SIG-M5 (cell line): ENCODE measurements around the gene CCM2L.

ENCODE experiments used
- DNase-seq: peaks from one replicate; lab custom pipeline; 2025; lab: John Stamatoyannopoulos, UW

Gene CCM2L

DNA sequence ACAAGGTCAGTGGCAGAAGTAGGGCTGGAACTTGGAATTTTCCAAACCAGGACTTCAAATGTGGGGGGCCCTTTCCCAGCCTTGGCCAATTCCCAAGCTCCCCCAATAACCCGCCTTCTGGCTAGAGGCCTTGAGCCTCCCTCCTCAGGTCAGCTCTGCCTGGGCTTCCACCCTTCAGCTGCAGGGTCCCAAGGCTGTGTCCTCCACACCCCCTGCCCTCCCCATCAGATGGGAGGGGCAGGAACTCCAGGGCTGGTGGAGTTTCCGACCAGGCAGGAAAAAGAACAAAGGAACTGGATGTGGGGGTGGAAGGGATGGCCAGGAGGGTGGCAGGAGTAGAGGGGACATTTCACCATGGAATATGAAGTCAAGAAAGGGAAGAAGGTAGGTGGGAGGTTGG is at the start of gene CCM2L:
Gene CCM2L, plus strand, starts transcription at position 338 of the 400 bp plus-strand sequence. Its CDS starts 17 bp downstream, at position 355.
- no peak for DNase-seq

DNA sequence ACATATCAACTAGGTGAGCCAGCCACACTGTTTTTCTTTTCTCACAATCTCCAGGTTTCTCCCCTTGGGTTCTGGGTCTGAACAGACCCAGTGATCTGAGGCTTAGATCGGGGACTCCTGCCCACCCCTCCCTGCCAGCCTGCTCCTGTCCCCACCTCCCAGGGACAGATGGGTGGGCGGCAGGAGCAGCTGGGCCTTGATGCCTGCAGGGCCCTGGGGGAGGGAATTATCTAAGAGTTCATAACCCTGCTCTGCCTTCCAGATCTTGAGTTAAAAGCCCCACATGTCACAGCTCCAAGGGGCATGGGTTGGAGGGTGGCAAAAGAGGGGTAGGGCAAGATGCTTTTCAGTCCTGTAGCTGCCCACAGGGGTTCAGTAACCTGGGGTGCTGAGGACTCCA is 47.5 kb upstream of the CCM2L start:
- DNase-seq: no peak

DNA sequence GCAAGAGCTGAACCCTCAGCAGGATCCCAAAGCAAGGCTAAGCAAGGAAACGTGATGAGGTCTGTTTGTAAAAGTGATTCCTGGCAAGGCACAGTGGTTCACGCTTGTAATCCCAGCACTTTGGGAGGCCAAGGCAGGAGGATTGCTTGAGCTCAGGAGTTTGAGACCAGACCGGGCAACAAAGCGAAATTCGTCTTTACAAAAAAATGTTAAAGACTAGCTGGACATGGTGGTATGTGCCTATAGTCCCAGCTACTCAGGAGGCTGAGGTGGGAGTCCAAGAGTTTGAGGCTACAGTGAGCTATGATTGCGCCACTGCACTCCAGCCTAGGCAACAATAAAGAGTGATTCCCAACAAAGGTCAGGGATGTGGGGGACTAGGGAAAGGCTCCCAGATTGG is 46.3 kb upstream of the CCM2L start:
- no peak for DNase-seq

- DNase-seq: no peak
Measured at GRCh38 chr20:31966991-31967655, 43.1 kb upstream of the CCM2L start.

DNA sequence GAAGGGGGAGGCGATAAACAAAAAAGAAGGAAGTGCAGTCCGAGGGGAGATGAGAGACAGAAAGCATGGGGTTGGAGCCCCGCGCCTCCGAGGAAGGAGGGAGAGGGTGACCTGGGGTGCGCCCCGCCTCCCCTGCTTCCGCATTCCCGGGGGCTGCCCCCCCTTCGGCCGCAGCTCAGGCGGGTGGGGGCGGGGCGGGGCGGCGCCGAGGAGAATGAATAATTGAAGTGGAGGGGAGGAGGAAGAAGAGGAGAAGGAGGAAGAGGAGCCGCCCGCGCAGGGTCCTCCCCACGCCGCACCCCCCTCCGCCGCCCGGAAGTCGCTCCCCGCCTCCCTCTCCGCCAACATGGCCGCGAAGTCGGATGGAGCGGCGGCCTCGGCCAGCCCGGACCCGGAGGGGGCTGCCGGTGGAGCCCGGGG is 42.4 kb upstream of the CCM2L start, which contains the start of gene XKR7:
Gene XKR7, plus strand, starts transcription at position 322 of the 420 bp plus-strand sequence. Its CDS starts 25 bp downstream, at position 347.
- no peak for DNase-seq

DNA sequence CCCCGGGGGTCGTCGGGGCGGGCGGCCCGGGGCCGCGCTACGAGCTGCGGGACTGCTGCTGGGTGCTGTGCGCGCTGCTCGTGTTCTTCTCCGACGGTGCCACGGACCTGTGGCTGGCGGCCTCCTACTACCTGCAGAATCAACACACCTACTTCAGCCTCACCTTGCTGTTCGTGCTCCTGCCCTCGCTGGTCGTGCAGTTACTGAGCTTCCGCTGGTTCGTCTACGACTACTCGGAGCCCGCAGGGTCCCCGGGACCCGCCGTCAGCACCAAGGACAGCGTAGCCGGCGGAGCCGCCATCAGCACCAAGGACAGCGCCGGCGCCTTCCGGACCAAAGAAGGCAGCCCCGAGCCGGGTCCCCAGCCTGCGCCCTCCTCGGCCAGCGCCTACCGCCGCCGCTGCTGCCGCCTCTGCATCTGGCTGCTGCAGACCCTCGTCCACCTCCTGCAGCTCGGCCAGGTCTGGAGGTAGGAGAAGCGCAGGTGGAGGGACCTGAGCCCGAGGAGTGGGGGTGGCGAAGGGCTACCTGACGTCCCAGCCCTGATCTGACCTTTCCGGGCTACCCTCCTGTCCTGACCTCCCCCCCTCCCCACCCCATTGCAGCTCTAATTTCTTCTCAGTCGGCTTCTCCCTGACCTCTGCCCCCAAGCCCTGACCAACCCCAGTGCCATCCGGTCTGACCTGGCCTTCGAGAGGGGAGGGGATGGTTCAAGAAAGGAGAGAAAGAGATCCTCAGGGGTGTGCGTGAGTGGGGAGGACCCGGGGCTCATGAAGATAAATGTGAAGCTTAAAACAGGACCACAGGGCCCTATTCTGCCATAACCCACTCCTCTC is 41.7 kb upstream of the CCM2L start:
- no peak for DNase-seq

- no peak for DNase-seq
Measured at GRCh38 chr20:31969991-31970390, 40.2 kb upstream of the CCM2L start.

GRCh38 chr20:31972471-31973021 is 37.7 kb upstream of the CCM2L start:
- no peak for DNase-seq

DNA sequence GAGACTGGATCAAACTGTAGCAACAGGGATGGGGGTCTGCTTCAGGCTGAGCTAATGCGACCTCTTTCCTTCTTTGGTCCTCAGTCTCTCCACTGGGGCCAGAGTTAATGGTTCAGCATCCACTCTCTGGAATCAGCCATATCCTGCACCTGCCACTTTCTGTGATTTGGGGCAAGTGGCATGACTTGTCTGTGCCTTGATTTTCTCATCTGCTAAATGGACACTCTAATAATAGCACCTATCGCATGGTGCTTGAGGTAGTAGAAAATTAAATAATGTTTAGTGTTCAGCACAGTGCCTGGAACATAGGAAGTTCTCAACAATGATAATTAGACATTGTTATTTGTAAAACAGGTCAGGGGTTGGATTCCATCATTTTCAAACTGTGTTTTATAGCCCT is 35.9 kb upstream of the CCM2L start:
- DNase-seq: no peak

DNA sequence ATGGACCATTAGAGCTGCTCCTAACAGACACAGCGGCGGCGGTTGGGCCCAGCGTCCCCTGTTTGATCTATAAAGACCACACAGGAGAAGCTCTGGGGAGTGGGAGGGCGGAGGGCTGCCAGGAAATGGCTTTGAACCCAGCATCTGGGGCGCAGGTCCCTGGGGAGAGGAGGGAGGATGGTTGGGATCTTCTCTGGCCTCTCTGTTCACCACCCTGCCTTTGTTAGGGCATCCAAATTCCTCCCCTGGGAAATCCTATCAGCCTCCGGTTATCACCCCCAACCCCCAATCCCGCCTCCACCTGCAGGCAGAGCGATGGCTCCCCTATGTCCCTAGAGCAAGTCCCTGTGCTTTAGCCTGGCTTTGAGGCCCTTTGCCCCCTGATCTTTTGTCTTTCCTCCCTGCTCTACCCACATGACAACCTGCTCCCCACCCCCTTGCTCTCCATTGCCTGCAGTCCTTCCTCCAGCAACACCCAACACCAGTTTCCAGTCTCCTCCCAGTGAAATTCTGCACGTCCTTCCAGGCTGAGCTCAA is 35.2 kb upstream of the CCM2L start:
- no peak for DNase-seq

DNA sequence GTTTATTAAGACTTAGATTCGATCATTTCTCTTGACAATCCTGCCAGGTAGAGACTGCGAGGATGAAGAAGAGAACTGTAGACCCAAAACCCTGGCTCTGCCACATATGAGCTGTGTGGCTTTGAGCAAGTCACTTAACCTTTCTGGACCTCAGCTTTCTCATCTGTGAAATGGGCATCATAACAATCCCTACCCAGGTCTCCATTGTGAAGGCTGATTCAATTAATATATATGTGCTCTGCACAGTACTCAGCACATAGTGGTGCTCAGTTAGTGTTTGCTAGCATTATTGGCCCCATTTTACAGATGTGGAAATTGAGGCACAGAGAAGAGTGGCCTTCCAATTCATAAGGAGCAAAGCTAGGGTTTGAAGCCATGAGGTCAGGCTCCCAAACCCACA is 34.4 kb upstream of the CCM2L start:
- DNase-seq: no peak

- DNase-seq: no peak
Measured at GRCh38 chr20:31977080-31977479, 33.2 kb upstream of the CCM2L start.

- no peak for DNase-seq
Measured at GRCh38 chr20:31979713-31980426, 30.4 kb upstream of the CCM2L start.

DNA sequence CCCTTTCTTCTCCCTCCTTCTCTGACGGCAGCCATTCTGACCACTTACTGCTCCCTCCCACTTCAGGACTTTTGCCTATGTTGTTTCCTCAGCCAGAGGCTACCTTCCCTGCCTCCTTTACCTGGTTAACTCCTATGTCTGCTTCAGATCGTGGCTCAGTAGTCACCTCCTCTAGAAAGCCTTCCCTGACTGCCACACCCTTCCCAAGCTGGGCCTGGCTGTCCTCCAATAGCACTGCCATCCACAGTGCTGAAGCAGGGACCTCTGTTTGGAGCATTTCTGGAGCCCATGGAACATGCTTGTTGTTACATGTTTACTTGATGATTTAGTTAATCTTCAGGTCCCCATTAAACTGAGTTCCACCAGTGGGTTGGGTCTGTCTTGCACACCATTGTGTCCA is 28.5 kb upstream of the CCM2L start:
- DNase-seq: no peak

DNA sequence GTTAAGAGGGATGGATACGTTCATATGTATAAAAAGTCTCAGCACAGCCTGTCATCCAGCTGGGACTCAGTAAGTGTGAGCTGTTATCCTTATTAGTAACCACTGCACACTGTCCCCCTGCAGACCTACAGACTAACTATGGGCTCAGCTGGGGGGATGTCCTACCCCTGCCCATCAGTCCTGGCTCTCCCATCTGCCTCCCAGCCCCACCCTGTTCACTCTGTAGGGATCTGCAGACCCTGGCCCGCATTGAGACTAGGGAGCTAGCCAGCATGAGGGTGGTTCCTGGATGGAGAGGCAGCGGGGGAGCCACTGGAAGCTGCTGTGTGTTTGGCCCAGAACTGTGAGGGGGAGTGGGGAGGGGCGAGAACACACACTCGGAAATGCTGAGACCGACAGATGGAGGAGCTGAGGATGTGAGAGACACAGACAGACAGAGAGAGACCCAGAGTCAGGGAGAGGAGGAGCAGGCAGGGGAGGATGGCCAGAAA is 25.2 kb upstream of the CCM2L start:
- DNase-seq: no peak

DNA sequence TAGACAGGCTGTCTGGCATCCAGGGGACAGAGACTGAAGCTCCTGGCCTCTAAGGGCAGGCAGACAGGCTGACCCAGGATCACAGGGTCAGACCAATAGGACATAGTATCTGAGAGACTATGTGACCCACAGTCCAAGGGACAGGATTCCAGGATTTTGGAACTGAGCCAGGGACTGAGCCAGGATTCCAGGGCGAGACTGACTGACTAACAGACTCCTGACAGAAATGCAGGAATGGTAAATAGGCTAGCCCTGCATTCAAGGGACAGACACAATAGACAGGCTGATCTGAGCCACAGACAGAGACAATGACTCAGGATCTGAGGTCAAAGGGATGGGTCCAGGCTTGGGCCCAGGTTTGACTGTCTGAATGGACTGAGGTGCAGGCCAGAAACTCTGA is 22.5 kb upstream of the CCM2L start:
- no peak for DNase-seq

- DNase-seq: no peak
Measured at GRCh38 chr20:31988430-31989015, 21.7 kb upstream of the CCM2L start.

DNA sequence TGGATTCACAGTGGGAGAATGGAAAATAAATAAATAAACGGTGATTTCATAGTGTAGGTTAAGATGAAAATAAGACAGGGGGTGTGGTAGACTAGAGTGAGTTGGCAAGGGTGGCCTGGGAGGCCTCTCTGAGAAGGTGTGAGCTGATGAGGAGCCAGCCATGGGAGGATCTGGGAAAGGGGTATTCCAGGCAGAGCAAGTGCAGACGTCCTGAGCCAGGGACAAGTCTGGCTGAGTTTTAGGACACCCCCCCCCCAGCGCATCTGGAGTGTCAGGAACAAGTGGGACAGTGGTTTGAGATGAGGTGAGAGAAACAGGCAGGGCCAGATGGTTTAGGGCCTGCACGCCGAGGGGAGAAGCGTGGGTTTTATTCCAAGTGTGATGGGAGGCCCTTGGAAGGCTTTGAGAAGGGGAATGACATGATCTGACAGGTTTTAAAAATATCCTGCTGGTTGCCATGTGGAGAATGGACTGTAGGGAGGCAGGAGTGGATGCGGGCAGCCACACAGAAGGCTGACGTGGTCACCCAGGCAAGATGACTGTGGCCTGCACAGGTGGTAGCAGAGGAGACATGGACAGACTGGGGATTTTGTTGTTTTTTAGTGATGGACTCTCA is 21.1 kb upstream of the CCM2L start:
- DNase-seq: no peak

DNA sequence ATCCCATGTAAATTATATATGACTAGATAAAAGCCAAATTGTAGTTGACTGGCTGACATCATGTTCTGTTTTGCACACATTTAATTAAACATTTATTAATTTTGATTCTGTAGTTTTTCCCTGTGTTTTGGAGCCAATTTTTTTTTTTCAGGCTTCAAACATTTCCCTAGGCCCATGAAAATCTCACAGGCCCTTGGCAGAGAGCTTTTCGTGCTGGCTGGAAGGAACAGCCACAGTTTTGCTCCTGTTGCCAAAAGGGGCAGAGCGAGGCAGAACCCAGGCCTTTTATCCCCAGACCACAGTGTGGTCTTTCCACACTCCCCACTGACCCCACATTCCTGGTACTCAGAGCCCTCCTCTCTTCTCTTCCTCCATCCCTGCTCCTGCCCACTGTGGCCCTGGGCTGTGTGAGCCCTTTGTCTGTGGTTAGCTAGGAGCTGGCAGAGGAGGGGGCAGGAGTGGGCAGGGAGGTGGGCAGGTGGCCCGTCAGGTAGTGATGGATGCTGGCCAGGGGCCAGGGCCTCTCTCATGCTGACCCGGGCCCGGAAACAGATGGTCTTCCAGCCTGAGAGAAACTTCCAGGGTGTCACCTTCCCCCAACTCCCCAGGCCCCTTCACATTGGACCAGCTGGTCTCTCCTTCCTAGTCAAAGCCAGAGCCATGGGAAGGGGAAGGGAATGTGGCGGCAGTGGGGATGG is 19.4 kb upstream of the CCM2L start:
- no peak for DNase-seq

DNA sequence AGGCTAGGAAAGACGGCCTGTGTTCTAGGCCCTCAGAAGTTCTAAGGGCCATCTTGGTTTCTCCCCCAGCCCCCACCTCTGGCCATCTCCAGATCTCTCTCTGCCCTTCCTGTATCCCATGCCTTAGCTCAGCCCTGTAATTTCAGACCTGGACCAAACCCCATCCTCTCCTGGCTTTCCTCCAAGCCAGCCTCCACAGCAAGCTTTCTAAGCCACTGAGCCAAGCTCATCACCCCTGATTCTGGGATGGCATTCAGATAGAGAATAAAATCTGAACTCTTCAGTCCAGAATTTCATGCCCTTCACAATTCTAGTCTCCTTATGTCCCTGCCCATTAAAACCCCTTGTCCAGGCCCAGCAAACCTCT is 18.9 kb upstream of the CCM2L start:
- no peak for DNase-seq

- no peak for DNase-seq
Measured at GRCh38 chr20:31992086-31992485, 18.2 kb upstream of the CCM2L start.
